Glutamatergic neuron (in vitro differentiated cells): ENCODE measurements around the gene CACNA1H. TPM values are rescaled to one million over a fixed set of nuclear protein-coding genes. Genes with fewer than 3 reads are reported as not detected.
A peak's percentile ranks its signal among the peaks of the same experiment; 100 is the strongest.

Experiments used
- DNase-seq: peaks from one replicate; pipeline ENCODE4 v3.0.0; 2022
- H3K27ac Mint-ChIP-seq: one replicate; pipeline ENCODE4 v1.8.0; 2020; ENCODE audit warnings: mild to moderate bottlenecking, mixed read lengths, inconsistent platforms; ENCODE audit not compliant: unreplicated experiment
- H3K27me3 Mint-ChIP-seq: one replicate; pipeline ENCODE4 v1.8.0; 2020; ENCODE audit warnings: mild to moderate bottlenecking, moderate library complexity, mixed read lengths, inconsistent platforms; ENCODE audit not compliant: unreplicated experiment
- H3K36me3 Mint-ChIP-seq: one replicate; pipeline ENCODE4 v1.8.0; 2020; ENCODE audit warnings: mild to moderate bottlenecking, mixed read lengths, inconsistent platforms; ENCODE audit not compliant: unreplicated experiment
- H3K4me1 Mint-ChIP-seq: one replicate; pipeline ENCODE4 v1.8.0; 2020; ENCODE audit warnings: mild to moderate bottlenecking, low read depth, mixed read lengths, inconsistent platforms; ENCODE audit not compliant: unreplicated experiment
- H3K4me3 Mint-ChIP-seq: one replicate; pipeline ENCODE4 v1.8.0; 2020; ENCODE audit warnings: mild to moderate bottlenecking, mixed read lengths, inconsistent platforms; ENCODE audit not compliant: unreplicated experiment
- H3K9me3 Mint-ChIP-seq: one replicate; pipeline ENCODE4 v1.8.0; 2020; ENCODE audit warnings: mild to moderate bottlenecking, moderate library complexity, mixed read lengths, inconsistent platforms; ENCODE audit not compliant: unreplicated experiment
- total RNA-seq: library from RNA; stranded (reverse); fragmentation: NEBNext Ultra II Directional; extraction: Animal tissue kit (Norgen Biotek cat#: 25700); gene quantifications from one replicate; pipeline ENCODE4 v1.2.1, GENCODE V29; 2021; ENCODE audit not compliant: unreplicated experiment
- TF ChIP-seq, protein P1 (sequence below): fragments of 200-600 bp; sonication (generic); IDR thresholded peaks from one replicate; pipeline ENCODE4 v1.5.0; 2021; ENCODE audit not compliant: partially characterized antibody, unreplicated experiment

Gene CACNA1H
- total RNA-seq, 1 donor from 2014 or later = 161 TPM

DNA sequence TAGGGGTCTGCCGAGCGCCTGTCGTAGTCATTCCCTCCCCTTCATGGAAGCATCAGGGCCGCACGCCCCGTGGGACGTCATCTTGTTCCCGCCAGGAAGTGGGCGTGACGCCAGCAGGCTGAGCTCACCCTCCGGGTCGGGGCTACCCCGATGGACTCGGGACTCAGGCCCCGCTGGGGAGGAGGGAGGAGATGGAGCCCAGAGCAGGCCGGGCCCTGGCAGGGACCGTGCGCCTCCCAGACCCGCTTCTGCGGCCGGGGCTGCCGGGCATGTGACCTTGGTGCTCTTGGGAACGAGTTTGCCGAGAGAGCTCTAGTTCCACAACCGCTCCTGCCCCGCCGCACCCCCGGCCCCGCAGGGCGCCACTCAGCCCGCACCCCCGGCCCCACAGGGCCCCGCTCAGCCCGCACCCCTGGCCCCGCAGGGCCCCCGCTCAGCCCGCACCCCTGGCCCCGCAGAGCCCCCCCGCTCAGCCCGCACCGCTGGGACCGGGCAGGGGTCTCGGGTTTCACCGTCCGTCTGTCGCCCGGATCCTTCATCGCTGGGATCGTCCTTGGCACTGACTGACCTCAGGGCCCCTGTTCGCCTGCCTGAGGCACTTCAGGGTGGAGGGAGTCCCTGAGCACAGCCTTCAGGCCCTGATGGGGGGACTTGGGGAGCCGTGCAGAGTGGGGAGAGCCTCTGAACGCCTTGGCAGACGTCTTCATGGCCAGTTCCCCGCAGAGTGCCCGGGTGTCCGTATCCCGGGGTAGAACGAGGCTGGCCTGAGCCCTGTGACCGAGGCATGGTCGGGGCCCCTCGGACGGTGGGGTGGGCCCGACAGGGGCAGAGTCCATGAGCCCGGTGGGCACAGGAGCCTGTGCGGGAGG, 5.8 kb downstream of the CACNA1H start:
- peak; percentile 68 for DNase-seq
- peak overlapping the region; percentile 66 for H3K27ac Mint-ChIP-seq
- no peak overlapping the region for H3K4me3 Mint-ChIP-seq
- TF ChIP-seq, protein P1, sequence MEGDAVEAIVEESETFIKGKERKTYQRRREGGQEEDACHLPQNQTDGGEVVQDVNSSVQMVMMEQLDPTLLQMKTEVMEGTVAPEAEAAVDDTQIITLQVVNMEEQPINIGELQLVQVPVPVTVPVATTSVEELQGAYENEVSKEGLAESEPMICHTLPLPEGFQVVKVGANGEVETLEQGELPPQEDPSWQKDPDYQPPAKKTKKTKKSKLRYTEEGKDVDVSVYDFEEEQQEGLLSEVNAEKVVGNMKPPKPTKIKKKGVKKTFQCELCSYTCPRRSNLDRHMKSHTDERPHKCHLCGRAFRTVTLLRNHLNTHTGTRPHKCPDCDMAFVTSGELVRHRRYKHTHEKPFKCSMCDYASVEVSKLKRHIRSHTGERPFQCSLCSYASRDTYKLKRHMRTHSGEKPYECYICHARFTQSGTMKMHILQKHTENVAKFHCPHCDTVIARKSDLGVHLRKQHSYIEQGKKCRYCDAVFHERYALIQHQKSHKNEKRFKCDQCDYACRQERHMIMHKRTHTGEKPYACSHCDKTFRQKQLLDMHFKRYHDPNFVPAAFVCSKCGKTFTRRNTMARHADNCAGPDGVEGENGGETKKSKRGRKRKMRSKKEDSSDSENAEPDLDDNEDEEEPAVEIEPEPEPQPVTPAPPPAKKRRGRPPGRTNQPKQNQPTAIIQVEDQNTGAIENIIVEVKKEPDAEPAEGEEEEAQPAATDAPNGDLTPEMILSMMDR = no peak
- peaks cover 4% of the 10 kb centered on the region for H3K9me3 Mint-ChIP-seq
- peaks cover 9% of the 10 kb centered on the region for H3K4me1 Mint-ChIP-seq
- no peaks in the 10 kb centered on the region for H3K36me3 Mint-ChIP-seq
- H3K27me3 Mint-ChIP-seq = peaks cover 4% of the 10 kb centered on the region

DNA sequence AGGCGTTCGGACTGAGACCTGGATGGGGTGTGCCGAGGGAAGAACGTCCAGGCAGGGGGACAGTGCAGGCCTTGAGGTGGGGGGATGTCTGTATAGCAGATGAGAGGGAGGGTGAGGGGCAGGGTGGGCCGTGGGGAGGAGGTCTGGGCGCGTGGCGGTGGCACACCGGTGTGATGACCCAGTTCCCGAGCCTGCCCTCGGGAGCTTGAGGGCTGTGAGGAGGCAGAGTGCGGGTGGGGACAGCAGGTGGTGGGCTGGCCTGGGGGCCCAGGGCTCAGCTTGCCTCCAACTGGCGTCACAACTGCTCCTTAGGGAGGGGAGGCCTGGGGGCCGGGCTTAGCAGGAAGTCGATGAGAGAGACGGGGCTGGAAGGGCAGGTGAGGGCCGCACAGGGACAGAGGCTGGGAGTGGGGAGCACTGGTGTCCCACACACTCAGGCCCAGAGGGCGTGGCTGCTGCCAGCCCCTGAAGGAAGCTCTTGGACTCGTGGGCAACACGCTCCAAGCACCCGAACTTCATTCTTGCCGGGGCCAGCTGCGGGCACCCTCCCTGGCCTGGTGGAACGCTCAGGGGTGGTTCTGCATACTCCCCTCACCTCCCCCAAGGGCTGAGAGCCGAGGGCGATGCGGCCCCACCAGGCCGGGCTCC, 6.5 kb downstream of the CACNA1H start:
- H3K9me3 Mint-ChIP-seq = peaks cover 4% of the 10 kb centered on the region
- peaks cover 3% of the 10 kb centered on the region for H3K27me3 Mint-ChIP-seq
- peak overlapping the region; percentile 72 for H3K4me3 Mint-ChIP-seq
- TF ChIP-seq, protein P1 = no peak
- peak overlapping the region; percentile 66 for H3K27ac Mint-ChIP-seq
- peaks cover 9% of the 10 kb centered on the region for H3K4me1 Mint-ChIP-seq
- no peaks in the 10 kb centered on the region for H3K36me3 Mint-ChIP-seq
- DNase-seq = peak; percentile 75

DNA sequence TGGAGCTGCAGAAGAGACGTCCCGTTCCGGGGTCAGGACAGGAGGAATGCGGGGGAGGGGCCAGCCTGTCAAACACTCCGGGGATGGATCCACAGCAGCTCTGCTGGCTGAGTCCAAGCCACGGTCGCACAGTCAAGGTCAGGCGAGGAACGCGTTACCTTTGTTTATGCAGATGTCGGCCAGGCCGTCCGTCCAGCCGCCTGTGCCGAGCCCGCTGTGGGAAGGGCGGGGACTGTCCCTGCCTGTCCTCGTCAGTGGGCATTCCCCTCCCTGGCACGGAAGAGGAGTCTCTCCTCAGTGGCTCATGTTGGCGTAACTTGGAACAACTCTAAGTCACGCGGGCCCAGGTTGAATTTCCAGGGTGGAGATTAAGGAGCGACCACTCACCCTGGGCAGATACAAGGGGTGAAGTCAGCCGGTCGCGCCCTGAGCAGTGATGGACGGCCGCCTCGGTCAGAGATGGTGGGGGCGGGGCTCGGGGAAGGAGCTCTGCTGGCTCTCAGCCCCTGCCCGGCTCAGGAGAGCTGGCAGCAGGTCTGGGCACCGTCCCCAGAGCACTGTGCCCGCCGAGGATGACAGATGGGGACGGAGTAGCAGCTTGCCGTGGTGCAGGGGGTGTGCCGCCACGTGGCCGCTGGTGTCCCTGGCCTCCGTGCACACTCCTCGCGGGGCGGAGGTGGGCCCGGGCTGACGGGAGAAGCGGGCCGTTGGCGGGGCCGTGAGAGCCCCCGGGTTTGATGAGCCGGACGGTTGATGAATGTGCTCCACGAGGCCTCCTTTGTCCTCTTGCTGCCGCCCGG, 7.3 kb downstream of the CACNA1H start:
- TF ChIP-seq, protein P1 = no peak
- Mint-ChIP-seq H3K4me3 (peak overlapping the region; percentile 72), H3K9me3 (peaks cover 7% of the 10 kb centered on the region), H3K36me3 (no peaks in the 10 kb centered on the region), H3K27me3 (peaks cover 5% of the 10 kb centered on the region), H3K27ac (peak overlapping the region; percentile 75), H3K4me1 (peaks cover 12% of the 10 kb centered on the region)
- peak; percentile 63 for DNase-seq

DNA sequence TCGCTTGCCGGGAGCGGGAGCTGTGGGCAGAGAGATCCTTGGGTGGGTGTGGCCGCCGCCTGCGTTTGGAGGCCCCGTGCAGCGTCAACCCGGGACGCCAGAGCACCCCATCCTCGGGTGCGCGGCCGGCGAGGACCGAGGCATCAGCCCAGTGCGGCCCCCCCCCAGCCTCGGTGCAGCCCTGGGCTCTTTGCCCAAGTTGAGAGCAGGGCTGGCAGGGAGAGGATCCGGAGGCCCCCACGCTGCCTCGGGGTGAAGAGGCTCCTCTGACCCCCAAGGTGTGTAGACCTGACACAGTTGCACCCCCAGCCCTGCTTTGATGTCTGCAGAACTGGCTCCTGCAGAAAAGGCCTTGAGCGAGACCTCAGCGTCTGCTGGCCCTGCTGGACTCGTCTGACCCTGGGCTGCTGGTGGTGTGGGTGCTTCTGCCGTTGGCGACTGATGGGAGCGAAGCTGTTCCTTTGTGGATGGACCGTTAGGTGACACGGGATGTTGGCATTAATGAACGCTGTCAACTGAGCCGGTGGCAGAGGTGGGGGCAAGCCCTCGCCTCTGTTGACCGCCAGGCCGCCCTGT, 8.0 kb downstream of the CACNA1H start:
- peaks cover 9% of the 10 kb centered on the region for H3K4me1 Mint-ChIP-seq
- peaks cover 6% of the 10 kb centered on the region for H3K27me3 Mint-ChIP-seq
- H3K9me3 Mint-ChIP-seq = peaks cover 4% of the 10 kb centered on the region
- H3K4me3 Mint-ChIP-seq = no peak overlapping the region
- DNase-seq = no peak
- no peaks in the 10 kb centered on the region for H3K36me3 Mint-ChIP-seq
- TF ChIP-seq, protein P1 = no peak
- no peak overlapping the region for H3K27ac Mint-ChIP-seq
